ENCODE data around the gene NF2. TPM values are rescaled to one million over a fixed set of nuclear protein-coding genes. Genes with fewer than 3 reads are reported as not detected.

The NF2 gene
- total and polyA plus RNA-seq, 2 experiments from 2014 or later = 14.4 to 54.5 TPM

DNA sequence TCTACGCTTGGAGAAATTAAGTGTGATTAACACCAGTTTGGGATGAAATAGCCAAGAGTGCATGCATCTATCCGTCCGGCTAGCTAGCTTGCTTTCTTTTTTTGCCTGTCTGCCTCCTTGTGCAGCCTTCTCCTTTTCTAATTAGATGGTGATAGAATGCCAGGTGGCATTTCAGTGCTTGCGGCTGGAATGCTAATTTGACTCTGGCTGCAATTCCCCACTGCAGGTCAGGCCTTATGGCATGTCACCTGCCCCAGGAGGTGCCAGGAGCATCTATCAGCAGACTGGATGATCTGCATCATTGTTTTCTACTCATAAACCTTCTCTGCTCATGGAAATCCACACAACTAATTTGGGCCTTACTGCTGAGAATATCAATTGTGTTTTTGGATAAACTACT is 65.2 kb downstream of the NF2 start:
- no peak overlapping the region for H3K27ac Mint-ChIP-seq
- H3K4me2 ChIP-seq = no peak overlapping the region
- no peaks in the 10 kb centered on the region for H3K4me1 Mint-ChIP-seq
- TF ChIP-seq CREB1 (CRISPR knock-in tag; IDR thresholded peaks at IDR 0.05; ENCODE audit: low read depth) (no peak), POLR2AphosphoS5 (IDR thresholded peaks at IDR 0.05; ENCODE audit: low read depth) (no peak), ZNF114 (CRISPR knock-in tag; IDR thresholded peaks at IDR 0.05) (no peak), ZNF331 (CRISPR knock-in tag; IDR thresholded peaks at IDR 0.05; ENCODE audit: low read depth) (no peak)
- TF ChIP-seq, protein P1, sequence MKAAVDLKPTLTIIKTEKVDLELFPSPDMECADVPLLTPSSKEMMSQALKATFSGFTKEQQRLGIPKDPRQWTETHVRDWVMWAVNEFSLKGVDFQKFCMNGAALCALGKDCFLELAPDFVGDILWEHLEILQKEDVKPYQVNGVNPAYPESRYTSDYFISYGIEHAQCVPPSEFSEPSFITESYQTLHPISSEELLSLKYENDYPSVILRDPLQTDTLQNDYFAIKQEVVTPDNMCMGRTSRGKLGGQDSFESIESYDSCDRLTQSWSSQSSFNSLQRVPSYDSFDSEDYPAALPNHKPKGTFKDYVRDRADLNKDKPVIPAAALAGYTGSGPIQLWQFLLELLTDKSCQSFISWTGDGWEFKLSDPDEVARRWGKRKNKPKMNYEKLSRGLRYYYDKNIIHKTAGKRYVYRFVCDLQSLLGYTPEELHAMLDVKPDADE (IDR thresholded peaks at IDR 0.05) = no peak
- no peak overlapping the region for H2AFZ ChIP-seq
- H3K4me3 Mint-ChIP-seq = no peak overlapping the region
- ATAC-seq (no peak), DNase-seq (ENCODE audit: low spot score) (no peak)
- H3K36me3 ChIP-seq (ENCODE audit: insufficient read depth) = peaks cover 5% of the 10 kb centered on the region; the same call in 1 of the 2 replicates
- H3K27me3 ChIP-seq (ENCODE audit: insufficient read depth) = no peaks in the 10 kb centered on the region
- H3K9me3 Mint-ChIP-seq = no peaks in the 10 kb centered on the region
- H3K36me3 Mint-ChIP-seq (ENCODE audit: low read depth) = peaks cover 15% of the 10 kb centered on the region; the same call in 2 of the 3 replicates
- H3K27me3 Mint-ChIP-seq (ENCODE audit: insufficient read depth, low read depth, poor library complexity) = peaks cover 5% of the 10 kb centered on the region
- no peak overlapping the region for H3K4me3 ChIP-seq
- H3K4me1 ChIP-seq (ENCODE audit: insufficient read depth) = no peaks in the 10 kb centered on the region
- no peaks in the 10 kb centered on the region for H3K79me2 ChIP-seq (replicated peaks; ENCODE audit: insufficient read depth)
- no peak overlapping the region for H3K27ac ChIP-seq (ENCODE audit: low read depth)
- H3F3A ChIP-seq (replicated peaks; ENCODE audit: low read depth) = no peaks in the 10 kb centered on the region
- H4K20me1 ChIP-seq (replicated peaks; ENCODE audit: insufficient read depth) = 0 out of 2 replicates have a peak, but pooled peaks cover 6% of the 10 kb centered on the region
- no peaks in the 10 kb centered on the region for H3K9me2 ChIP-seq (ENCODE audit: insufficient read depth)

DNA sequence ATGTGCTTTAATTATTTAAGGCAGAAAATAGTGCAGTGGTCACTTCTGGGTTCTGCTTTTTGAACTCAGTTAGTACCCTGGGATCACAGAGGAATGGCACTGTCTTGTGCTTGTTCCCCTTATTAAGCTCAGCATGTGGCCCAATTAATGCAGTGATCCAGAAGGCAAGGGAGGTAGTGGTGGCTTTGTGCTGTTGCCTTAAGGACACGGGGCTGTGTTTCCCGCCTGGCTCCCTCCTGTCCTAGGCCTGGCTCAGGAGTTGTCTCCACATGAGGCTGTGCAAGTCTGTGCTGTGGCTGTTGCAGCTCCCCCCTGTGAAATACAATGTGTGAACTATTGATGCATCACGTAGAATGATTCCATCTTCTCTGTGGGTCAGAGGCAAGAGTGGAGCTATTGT is 67.2 kb downstream of the NF2 start:
- no peak overlapping the region for H3K27ac Mint-ChIP-seq
- Histone ChIP-seq H4K20me1 (replicated peaks; ENCODE audit: insufficient read depth) (0 out of 2 replicates have a peak, but pooled peaks cover 6% of the 10 kb centered on the region), H3K4me1 (ENCODE audit: insufficient read depth) (no peaks in the 10 kb centered on the region), H3K4me3 (no peak overlapping the region), H3K9me2 (ENCODE audit: insufficient read depth) (no peaks in the 10 kb centered on the region), H3K4me2 (no peak overlapping the region), H3K27me3 (ENCODE audit: insufficient read depth) (no peaks in the 10 kb centered on the region), H3K27ac (ENCODE audit: low read depth) (no peak overlapping the region), H3K36me3 (ENCODE audit: insufficient read depth) (0 out of 2 replicates have a peak, but pooled peaks cover 11% of the 10 kb centered on the region), H3K79me2 (replicated peaks; ENCODE audit: insufficient read depth) (no peaks in the 10 kb centered on the region), H2AFZ (no peak overlapping the region), H3F3A (replicated peaks; ENCODE audit: low read depth) (no peaks in the 10 kb centered on the region)
- peaks cover 18% of the 10 kb centered on the region for H3K36me3 Mint-ChIP-seq (ENCODE audit: low read depth)
- no peaks in the 10 kb centered on the region for H3K9me3 Mint-ChIP-seq
- H3K4me1 Mint-ChIP-seq = no peaks in the 10 kb centered on the region
- H3K4me3 Mint-ChIP-seq = no peak overlapping the region
- H3K27me3 Mint-ChIP-seq (ENCODE audit: insufficient read depth, low read depth, poor library complexity) = peaks cover 1% of the 10 kb centered on the region
- no peak for DNase-seq (ENCODE audit: low spot score)
- peak; percentile 71 for ATAC-seq
- TF ChIP-seq EZH2phosphoT487 (IDR thresholded peaks at IDR 0.05; ENCODE audit: unreplicated experiment) (no peak), EZH2 (IDR thresholded peaks at IDR 0.05; ENCODE audit: low read depth, unreplicated experiment) (no peak), JUNB (IDR thresholded peaks at IDR 0.05; ENCODE audit: unreplicated experiment) (no peak), ZNF331 (CRISPR knock-in tag; IDR thresholded peaks at IDR 0.05; ENCODE audit: low read depth) (no peak), CREB1 (CRISPR knock-in tag; IDR thresholded peaks at IDR 0.05; ENCODE audit: low read depth) (no peak), STAT1 (IDR thresholded peaks at IDR 0.05; ENCODE audit: unreplicated experiment) (no peak), POLR2AphosphoS5 (IDR thresholded peaks at IDR 0.05; ENCODE audit: low read depth) (no peak)
- TF ChIP-seq, protein P1 (IDR thresholded peaks at IDR 0.05) = no peak
- TF ChIP-seq, protein P2, sequence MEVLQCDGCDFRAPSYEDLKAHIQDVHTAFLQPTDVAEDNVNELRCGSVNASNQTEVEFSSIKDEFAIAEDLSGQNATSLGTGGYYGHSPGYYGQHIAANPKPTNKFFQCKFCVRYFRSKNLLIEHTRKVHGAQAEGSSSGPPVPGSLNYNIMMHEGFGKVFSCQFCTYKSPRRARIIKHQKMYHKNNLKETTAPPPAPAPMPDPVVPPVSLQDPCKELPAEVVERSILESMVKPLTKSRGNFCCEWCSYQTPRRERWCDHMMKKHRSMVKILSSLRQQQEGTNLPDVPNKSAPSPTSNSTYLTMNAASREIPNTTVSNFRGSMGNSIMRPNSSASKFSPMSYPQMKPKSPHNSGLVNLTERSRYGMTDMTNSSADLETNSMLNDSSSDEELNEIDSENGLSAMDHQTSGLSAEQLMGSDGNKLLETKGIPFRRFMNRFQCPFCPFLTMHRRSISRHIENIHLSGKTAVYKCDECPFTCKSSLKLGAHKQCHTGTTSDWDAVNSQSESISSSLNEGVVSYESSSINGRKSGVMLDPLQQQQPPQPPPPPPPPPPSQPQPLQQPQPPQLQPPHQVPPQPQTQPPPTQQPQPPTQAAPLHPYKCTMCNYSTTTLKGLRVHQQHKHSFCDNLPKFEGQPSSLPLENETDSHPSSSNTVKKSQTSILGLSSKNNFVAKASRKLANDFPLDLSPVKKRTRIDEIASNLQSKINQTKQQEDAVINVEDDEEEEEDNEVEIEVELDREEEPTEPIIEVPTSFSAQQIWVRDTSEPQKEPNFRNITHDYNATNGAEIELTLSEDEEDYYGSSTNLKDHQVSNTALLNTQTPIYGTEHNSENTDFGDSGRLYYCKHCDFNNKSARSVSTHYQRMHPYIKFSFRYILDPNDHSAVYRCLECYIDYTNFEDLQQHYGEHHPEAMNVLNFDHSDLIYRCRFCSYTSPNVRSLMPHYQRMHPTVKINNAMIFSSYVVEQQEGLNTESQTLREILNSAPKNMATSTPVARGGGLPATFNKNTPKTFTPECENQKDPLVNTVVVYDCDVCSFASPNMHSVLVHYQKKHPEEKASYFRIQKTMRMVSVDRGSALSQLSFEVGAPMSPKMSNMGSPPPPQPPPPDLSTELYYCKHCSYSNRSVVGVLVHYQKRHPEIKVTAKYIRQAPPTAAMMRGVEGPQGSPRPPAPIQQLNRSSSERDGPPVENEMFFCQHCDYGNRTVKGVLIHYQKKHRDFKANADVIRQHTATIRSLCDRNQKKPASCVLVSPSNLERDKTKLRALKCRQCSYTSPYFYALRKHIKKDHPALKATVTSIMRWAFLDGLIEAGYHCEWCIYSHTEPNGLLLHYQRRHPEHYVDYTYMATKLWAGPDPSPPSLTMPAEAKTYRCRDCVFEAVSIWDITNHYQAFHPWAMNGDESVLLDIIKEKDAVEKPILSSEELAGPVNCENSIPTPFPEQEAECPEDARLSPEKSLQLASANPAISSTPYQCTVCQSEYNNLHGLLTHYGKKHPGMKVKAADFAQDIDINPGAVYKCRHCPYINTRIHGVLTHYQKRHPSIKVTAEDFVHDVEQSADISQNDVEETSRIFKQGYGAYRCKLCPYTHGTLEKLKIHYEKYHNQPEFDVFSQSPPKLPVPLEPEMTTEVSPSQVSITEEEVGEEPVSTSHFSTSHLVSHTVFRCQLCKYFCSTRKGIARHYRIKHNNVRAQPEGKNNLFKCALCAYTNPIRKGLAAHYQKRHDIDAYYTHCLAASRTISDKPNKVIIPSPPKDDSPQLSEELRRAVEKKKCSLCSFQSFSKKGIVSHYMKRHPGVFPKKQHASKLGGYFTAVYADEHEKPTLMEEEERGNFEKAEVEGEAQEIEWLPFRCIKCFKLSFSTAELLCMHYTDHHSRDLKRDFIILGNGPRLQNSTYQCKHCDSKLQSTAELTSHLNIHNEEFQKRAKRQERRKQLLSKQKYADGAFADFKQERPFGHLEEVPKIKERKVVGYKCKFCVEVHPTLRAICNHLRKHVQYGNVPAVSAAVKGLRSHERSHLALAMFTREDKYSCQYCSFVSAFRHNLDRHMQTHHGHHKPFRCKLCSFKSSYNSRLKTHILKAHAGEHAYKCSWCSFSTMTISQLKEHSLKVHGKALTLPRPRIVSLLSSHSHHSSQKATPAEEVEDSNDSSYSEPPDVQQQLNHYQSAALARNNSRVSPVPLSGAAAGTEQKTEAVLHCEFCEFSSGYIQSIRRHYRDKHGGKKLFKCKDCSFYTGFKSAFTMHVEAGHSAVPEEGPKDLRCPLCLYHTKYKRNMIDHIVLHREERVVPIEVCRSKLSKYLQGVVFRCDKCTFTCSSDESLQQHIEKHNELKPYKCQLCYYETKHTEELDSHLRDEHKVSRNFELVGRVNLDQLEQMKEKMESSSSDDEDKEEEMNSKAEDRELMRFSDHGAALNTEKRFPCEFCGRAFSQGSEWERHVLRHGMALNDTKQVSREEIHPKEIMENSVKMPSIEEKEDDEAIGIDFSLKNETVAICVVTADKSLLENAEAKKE (CRISPR knock-in tag; IDR thresholded peaks at IDR 0.05) = no peak
- TF ChIP-seq, protein P3, sequence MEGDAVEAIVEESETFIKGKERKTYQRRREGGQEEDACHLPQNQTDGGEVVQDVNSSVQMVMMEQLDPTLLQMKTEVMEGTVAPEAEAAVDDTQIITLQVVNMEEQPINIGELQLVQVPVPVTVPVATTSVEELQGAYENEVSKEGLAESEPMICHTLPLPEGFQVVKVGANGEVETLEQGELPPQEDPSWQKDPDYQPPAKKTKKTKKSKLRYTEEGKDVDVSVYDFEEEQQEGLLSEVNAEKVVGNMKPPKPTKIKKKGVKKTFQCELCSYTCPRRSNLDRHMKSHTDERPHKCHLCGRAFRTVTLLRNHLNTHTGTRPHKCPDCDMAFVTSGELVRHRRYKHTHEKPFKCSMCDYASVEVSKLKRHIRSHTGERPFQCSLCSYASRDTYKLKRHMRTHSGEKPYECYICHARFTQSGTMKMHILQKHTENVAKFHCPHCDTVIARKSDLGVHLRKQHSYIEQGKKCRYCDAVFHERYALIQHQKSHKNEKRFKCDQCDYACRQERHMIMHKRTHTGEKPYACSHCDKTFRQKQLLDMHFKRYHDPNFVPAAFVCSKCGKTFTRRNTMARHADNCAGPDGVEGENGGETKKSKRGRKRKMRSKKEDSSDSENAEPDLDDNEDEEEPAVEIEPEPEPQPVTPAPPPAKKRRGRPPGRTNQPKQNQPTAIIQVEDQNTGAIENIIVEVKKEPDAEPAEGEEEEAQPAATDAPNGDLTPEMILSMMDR (conservative IDR thresholded peaks at IDR 0.05; ENCODE audit: low read depth in 2 of 2) = no peak
